ENCODE measurements around the gene SRY.

GRCh38 chrY:2786876-2787512 is 488 bp downstream of the SRY start:
- TF ChIP-seq CTCF (IDR thresholded peaks at IDR 0.05; ENCODE audit: insufficient read depth, low read depth, low read length) (no peak), EZH2 (IDR thresholded peaks at IDR 0.05; ENCODE audit: insufficient read depth, low read length) (no peak)
